GM19023 (cell line): ENCODE results near the gene PMF1.
"Not testable (repeated sequence)": the region's sequence is repeated elsewhere in the genome, so short reads cannot be mapped to it uniquely, and the experiment has no call there.

Experiments used
- ATAC-seq: cut with Tn5 transposase; IDR thresholded peaks from one replicate; pipeline ENCODE4 v1.9.1; 2021; ENCODE audit warnings: mild to moderate bottlenecking, moderate library complexity; ENCODE audit not compliant: unreplicated experiment

Gene PMF1

DNA sequence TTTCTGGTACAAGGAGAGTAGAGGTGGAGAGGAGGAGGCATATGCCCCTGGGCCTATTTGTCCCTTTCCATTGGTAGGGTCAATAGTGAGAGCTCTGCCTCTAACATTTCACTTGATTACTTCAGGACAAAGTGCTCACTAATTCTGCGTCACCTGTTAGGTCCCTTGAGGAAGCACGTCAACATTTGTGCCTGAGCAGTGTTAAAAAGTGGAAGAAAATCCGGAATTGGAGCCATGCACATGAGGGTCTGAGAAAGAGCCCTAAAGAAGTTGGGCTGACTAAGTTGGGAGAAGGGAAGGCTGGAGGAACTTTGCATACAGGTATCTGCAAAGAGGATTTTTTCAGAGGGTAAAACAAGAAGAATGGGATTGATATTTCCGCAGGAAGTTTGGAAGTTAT, 17.0 kb upstream of the PMF1 start:
- no peak for ATAC-seq

DNA sequence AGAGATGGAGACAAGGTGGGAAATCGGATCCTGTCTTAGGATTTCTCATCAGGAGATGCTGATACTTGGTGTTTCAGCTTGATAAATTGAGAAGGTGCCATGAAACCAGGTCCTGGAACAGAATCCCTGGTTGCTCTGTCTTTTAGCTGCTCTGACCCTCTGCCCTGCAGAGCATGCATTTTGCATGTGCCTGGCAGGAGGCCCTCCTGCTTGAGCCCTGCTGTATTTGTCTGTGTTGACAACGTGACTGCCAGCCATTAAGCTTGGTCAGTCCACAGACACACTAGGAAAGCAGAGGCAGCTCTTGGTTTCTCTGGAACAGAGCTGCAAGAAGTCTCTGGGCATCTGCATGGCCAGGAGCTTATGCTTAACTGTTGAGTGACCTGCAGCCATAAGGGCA, 16.4 kb upstream of the PMF1 start:
- no peak for ATAC-seq

DNA sequence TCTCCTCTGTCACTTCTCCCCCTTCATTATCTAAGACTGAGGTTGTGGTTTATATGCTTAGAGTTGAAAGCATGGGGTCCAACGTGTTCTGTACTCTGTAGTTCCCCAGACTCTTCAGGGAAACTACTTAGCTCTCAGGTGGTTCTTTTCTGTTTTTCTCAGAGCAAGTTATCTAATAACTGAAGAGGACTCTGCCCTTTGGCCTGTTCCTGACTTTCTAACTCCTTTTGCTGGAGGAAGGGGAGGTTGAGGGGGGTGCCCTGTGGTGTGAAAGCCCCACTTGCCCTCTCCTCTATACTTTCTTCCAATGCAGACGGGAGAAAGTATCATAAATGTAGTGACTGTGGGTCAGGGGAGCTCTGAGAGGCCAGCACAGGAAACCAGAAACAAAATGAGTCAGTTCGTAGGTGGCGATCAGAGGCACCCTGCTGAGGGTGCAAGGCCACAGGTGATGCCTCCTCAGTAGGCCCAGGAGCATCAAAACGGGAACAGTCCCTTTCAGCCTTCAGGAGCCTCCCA, 13.9 kb upstream of the PMF1 start:
- ATAC-seq = peak; percentile 53

DNA sequence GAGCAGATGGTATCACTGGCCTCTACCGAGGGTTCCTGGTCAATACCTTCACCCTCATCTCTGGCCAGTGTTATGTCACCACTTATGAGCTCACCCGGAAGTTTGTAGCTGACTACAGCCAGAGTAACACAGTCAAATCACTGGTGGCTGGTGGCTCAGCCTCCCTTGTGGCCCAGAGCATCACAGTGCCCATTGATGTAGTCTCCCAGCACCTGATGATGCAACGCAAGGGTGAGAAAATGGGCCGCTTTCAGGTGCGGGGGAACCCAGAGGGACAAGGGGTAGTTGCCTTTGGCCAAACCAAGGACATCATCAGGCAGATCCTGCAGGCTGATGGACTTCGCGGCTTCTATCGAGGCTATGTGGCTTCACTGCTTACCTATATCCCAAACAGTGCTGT, 12.8 kb upstream of the PMF1 start:
- no peak for ATAC-seq

DNA sequence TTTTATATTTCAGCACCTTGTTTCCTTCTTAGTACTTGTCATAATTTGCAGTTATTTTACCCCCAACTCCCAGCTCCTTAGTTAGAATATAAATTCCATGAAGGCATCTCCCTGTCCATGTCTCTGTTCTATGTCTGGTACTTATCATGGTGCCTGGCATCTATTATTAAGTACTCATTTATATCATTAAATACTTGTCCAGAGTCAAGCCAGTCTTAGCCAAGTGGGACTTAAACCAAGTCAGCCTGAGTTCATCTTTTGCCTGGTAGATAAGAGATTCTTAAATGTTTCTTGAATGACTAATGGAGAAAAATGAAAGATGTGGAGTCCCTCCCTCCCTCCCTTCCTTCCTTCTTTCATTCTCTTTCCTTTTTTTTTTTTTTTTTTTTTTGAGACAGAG, 9.5 kb upstream of the PMF1 start:
- no peak for ATAC-seq

DNA sequence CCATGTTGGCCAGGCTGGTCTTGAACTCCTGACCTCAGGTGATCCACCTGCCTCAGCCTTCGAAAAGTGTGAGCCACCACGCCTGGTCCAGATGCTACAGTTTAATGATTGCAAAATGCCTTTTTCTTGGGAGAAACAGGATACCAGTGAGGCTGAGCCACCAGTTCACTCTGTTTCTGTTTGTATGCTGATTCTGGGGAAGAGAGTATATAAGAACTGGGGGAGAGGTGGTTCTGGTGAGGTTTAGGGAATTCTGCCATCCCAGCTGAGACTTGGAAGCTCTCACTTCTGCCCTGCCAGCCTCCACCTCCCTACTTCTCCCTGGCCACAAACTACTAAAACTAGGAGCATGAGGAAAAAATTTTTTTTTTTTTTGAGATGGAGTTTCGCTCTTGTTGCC, 8.1 kb upstream of the PMF1 start:
- ATAC-seq = no peak

DNA sequence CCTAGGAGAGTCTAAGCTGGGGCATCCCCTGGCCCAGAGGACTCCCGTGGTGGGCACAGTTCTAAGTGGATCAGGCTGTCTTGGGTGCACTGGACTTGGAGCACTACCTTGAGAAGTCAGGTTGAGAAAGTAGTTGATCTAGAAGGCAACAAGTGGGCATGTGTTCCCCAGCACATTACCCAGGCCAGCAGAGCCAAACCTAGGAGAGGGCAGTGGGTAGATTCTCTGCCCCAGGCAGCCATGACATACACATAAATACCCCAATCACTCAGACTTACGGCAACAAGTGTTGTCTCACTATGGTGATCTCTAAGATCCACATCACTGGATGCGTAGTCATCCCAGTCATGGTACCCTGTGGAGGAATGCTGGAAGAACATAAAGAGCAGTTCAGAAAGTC, 1.6 kb upstream of the PMF1 start:
- ATAC-seq = no peak

DNA sequence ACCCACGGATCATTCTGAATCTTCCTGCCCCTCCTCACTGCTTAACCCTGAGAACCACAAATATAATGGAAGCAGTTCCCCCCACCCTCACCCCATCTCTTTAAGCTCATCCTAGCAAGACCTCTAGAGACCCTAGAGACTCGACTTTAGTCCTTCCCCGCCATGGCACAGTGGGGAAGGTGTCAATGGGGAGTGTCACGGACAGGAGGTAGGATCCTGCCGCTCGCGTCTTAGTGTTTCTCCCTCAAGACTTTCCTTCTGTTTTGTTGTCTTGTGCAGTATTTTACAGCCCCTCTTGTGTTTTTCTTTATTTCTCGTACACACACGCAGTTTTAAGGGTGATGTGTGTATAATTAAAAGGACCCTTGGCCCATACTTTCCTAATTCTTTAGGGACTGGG, 677 bp upstream of the PMF1 start:
- no peak for ATAC-seq

DNA sequence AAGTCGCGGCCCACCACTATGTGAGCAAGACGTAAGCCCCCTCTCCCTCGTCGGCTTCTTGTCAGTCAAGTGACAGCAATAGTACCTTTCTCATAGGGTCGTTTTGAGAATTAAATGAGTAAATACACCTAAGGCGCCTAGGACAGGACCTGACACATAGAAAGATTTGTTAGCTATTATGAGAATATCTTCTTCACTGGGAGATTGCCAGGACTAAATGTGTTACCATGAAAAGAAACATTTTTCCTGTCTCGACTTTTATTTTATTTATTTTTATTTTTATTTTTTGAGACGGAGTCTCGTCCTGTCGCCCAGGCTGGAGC, 798 bp downstream of the PMF1 start:
- no peak for ATAC-seq

DNA sequence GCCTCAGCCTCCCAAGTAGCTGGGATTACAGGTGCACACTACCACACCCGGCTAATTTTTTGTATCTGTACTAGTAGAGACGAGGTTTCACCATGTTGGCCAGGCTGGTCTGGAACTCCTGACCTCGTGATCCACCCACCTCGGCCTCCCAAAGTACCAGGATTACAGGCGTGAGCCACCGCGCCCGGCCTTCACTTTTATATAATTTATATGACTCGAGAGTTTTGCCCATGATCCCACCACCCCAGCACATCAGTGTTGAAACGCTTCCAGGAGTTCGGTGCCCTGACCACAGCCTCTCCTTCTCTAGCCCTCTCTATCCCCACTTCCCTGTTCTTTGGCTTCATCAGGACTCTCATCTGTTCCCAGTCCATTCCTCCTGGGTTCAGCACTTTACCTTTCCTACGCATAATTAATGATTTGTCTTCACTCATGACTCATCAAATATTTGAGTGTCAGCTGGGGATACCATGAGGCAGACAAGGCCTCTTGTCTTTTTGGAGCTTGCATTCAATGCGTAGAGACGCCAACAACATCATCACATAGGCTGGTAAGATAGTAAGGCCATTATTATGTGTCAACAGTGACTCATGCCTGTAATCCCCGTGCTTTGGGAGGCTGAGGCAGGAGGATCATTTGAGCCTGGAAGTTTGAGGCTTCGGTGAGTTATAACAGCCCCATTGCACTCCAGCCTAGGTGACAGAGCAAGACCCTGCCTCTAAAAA, 1.4 kb downstream of the PMF1 start:
- no peak for ATAC-seq

DNA sequence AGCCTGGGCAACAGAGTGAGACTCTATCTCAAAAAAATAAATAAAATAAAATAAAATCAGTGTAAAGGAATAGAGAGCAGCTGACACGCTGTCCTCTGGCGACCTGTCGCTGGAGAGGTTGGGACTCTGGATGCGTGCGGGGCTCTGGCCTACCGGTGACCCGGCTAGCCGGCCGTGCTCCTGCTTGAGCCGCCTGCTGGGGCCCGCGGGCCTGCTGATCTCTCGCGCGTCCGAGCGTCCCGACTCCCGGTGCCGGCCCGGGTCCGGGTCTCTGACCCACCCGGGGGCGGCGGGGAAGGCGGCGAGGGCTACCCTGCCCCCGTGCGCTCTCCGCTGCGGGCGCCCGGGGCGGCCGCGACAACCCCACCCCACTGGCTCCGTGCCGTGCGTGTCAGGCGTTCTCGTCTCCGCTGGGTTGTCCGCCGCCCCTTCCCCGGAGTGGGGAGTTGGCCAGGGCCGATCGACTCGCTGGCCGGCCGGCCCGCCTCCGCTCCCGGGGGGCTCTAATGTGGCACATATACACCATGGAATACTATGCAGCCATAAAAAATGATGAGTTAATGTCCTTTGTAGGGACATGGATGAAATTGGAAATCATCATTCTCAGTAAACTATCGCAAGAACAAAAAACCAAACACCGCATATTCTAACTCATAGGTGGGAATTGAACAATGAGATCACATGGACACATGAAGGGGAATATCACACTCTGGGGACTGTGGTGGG, 3.7 kb downstream of the PMF1 start:
- ATAC-seq = not testable (repeated sequence)

DNA sequence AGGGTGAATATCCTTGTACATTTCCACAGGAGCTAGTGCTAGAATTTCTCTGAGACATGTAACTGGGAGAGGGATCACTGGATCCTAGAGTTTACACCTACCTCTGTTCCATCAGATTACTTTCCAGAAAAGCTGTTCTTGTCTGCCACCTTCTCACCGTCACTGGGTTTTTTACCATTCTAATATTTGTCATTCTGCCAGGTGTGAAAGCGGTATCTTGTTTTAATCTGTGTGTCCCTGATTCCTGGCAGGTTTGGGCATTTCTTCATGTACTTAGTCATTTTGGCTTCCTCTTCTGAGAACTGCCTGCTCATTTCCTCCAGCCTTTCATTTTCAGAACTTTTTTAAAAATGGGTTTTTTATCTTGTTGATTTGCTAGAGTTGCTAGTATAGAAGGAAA, 5.1 kb downstream of the PMF1 start:
- no peak for ATAC-seq

DNA sequence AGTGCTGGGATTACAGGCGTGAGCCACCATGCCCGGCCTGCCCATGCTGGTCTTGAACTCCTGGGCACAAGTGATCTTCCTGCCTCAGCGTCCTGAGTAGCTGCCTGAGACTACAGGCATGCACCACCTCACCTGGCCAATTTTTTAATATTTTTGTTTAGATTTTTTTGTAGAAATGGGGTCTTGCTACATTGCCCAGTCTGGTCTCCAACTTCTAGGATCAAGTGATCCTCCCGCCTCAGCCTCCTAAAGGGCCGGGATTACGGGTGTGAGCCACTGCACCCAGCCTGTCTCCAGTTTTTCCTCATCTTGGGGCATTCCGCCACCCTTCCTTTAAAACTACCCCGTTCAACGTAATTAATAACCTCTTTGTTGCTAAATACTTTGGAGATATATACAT, 7.4 kb downstream of the PMF1 start:
- no peak for ATAC-seq

DNA sequence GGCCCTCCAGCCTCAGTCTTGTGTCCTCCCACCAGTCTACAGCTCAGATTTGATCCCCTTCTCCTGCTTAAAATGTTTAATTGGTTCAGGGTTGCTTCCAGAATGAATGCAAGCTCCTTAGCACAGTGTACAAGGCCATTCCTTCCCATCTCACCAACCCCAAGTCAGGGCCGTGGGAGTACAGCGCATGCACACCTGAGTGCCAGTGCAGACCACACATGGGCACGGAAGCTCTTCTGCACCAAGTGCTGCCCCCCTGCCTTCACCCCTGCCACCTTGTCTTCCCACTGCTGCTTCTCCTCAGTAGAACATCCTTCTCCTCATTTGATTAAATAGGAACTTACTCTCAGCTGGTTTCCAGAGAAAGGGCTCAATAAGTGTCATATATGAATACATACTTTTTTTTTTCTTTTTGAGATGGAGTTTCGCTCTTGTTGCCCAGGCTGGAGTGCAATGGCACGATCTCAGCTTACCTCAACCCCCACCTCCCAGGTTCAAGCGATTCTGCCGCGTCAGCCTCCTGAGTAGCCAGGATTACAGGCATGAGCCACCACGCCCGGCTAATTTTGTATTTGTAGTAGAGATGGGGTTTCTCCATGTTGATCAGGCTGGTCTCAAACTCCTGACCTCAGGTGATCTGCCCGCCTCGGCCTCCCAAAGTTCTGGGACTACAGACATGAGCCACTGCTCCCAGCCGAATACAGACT, 9.3 kb downstream of the PMF1 start:
- ATAC-seq = no peak

DNA sequence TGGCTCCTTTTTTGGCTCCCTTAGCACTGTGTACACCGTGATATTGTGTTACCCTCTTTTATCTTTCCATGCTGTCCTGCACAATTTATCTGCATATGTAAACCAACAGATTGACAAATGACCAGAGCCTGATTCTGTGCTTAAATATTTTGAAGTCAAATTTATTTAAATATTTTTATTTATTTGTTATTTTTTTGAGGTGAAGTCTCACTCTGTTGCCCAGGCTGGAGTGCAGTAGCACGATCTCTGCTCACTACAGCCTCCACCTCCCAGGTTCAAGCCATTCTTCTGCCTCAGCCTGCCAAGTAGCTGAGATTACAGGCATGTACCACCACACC, 12.8 kb downstream of the PMF1 start:
- ATAC-seq = no peak

DNA sequence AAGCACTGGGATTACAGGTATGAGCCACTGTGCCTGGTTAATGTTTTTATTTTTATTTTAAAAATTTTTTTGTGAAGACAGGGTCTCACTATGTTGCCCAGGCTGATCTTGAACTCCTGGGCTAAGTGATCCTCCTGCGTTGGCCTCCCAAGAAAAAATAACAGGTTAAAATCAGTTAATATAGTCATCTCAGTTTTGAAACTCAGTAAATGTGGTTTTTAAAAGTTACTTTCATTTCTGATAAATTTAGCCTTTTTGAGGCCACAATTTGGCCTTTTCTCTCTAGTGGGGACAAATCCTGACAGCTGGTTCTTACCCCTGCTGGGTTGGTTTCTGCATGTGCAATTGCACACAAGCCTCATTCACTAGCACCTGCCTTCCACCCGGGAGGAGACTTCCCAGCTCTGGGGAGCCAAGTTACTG, 13.3 kb downstream of the PMF1 start:
- ATAC-seq = peak; percentile 68

DNA sequence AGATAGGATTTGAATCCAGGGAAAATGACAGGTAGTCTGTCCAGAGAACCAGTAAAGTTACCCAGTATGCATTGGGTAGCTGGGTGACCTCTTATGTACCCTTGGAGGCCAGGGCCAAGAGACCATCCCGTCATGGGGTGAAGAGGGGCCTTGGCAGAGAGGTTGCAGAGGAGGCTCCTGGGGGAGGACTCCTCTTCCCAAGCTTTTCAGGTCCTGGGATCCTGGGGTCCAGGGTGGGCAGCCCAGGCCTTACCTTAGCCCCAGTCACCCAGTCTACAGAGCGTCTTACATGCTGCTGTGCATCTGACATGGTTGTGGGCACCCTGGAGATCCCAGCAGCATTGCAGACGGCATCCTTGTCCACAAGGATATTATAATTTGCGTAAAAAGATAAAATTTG, 14.0 kb downstream of the PMF1 start:
- ATAC-seq = peak; percentile 12

DNA sequence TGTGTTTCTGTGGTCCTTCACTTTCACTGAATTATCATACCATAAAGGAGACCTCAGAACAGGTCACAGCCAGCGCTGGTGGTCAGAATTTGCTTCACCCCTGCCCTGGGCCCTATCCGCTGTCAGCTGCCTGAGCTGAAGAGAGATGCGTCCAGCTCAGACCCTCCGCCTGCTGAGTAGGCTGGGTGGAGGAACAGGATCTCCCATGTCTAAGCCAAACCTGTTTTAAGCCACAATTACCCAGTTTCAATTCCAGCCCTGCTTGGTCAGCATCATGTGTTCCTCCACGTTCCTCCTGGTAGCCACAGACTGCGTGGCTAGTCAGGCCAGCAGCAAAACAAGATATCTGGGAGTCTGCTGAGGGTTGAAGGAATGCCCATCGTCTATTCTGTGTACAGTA, 15.7 kb downstream of the PMF1 start:
- ATAC-seq = no peak

DNA sequence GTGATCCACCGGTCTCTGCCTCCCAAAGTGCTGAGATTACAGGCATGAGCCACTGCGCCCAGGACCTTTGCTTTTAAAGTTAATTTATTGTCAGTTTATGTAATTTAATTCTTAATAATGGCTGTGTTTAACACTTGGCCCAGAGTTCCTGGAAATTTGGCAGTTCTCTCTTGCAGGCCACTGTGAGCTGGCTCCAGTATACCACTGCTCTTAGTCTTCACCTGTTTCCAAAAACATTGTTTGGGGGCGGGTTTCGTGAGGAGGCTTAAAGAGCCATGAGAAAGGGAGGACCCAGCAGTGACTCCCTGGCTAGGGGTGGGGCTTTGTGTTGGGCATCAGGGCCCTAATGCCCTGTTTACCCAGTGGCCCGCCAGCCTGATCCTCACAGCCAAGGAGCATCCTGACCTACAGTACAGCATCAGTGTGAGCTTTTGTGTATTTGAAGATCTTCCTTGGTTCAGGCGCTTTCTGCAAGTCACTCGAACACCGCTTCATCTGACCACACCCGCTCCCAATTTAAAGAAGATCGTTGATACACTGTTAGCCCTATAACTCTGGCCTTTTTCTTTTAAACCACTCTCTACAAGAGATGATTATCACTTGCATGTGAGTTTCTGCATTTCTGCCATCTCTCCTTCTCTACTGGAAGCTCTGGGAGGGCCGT, 17.1 kb downstream of the PMF1 start:
- no peak for ATAC-seq

DNA sequence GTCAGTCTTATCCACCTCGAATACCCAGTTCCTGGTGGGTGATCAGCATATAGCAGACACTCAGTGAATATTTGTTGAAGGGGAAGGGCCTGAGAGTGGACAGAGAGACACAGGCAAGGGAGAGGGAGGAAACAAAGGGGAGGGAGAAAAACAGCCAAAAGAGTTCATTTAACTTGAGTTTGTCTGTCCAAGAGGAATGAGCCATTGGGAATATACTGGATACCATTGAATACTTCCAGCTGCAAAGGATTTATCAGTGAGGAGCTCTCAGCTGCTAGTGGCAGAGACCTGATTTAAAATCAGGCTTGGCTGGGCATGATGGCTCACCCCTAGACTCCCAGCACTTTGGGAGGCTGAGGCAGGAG, 17.6 kb downstream of the PMF1 start:
- no peak for ATAC-seq

DNA sequence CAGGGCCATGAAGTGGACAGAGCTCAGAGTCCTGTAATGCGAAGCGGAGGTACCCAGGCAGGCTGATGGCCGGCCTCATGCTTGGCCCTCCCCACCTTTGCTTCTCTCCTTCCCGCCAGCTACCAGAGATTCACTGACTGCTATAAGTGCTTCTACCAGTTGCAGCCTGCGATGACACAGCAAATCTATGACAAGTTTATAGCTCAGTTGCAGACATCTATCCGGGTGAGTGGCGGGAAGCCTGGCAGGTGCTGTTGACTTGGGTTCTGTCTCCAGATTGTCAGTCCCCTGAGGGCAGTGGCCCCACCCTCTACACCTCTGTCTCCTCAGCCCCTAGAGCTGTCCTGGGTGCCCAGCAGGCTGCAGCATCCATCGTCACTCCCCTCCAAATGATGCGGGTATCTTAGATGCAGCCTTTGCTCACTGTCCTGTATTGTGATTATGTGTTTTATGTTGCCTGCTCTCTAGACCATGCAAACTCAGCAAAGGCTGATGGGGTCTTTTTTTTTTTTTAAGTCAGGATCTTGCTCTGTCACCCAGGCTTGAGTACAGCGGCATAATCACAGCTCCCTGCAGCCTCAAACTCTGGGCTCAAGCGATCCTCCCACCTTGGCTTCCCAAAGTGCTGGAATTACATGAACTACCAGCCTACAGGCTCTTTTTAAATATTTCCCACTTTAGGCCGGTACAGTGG, 19.5 kb downstream of the PMF1 start:
- no peak for ATAC-seq
